HG02588 (cell line): ENCODE measurements around the gene WNT11.

Source experiments
- ATAC-seq: cut with Tn5 transposase; IDR thresholded peaks from one replicate; pipeline ENCODE4 v1.9.1; 2021; ENCODE audit warnings: mild to moderate bottlenecking, moderate library complexity; ENCODE audit not compliant: unreplicated experiment

The WNT11 gene

DNA sequence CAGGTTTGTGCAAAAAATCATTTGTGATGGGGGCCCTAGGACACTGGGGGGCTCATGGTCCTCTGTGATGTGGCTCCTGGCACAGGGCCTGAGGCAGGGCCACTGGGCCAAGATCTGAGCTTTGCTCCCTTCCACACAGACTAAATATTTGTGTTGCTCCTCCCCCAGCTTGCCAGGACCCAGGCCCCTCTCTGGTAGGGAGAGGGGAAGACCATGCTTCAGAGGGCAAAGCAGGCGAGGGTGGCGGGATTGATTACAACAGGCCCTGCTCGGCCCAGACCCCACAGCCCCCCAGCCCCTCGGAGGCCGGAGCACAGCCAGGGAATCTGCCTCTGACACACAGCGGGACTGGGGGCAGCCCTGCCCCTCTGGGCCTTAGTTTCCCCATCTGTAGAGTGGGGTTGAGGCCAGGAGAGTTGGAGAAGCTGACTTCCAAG, 29.0 kb downstream of the WNT11 start:
- ATAC-seq: no peak

DNA sequence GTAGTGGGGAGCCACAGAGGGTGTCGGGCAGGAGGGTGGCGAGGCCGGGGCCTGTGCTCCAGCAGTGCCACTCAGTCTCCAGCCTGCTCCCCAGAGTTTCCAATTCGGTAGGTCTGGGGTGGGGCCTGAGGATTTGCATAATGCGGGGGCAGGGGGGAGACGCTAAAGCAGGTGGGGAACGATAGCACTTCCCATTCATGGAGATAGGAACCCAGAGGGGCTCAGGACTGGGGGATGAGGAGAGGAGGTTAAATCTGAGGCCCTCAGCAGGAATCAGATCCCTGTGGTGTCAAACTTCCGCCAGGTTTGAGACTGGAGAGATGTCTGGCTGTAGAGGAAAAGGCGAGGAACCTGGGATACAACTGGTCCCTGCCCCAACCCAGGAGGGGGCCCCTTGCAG, 29.8 kb downstream of the WNT11 start:
- ATAC-seq: no peak

DNA sequence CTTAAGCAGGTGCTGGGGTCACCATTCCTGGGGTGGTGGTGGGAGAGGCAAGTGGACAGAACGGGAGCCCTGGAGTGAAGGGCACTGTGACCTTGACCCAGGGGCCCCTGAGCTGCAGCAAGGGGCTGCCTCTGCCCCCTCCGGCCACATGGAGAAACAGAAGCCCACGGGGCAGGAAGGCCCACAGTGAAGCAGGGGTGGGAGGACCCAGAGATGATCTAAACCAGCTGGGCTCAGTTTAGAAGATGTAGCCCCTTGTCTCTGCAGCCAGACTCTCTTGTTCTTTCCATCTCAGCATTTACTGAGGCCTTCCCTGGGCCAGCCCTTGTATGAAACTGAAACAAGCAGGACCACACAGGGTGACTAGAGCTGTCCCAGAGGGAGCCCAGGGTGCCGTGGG, 30.5 kb downstream of the WNT11 start:
- no peak for ATAC-seq

DNA sequence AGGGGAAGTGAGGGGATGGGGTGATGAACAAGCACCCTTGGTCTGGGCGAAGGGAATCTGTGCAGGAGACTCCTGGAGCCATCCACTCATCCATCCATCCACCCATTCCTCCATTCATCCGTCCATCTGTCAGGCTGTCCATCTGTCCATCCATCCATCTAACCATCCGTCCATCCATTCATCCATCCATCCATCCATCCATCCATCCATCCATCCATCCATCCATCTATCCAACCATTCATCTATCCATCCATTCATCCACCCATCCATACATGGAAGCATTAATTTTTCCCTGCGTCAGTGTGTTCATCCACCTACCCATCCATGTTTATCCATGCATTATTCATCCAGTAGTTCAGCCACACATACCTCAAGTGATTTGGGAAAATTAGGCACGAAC, 32.0 kb downstream of the WNT11 start:
- ATAC-seq: no peak

DNA sequence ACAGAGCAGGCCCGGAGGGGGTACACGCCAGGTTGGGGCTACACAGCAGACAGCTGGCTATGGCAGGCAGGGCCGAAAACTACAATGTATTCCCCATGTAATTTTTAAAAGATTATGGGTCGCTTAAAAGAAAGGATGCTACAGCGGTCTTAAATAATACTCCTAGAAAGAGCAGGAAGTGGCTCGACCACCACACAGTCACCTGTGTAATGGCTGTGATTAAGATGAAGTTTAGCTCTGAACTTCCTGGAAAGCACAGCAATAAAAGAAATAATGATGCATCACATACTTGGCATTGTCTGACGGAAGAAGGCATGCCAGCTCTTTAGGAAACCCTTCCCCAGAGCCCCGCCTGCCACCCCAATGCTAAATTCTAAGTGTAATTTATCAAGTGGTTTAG, 32.6 kb downstream of the WNT11 start:
- ATAC-seq: no peak

DNA sequence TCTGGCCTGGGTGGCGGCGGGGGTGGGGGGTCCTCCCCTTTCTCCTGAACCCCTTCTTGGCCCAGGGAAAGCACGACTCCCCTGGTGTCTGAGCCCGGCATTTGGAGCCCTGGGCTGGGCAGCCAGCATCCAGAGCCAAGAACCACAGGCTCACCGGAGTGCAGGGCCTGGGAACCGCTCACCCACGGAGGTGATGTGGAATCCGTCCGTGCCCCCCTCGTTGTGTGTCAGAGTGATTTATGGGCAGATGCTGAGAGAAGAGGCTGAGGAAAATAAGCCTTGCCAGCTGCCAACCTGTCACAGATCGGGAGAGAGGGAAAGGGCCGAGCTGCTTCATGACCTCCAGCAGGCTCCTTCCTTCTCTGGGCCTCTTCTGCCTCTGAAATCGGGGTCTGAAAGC, 33.7 kb downstream of the WNT11 start:
- ATAC-seq: no peak

DNA sequence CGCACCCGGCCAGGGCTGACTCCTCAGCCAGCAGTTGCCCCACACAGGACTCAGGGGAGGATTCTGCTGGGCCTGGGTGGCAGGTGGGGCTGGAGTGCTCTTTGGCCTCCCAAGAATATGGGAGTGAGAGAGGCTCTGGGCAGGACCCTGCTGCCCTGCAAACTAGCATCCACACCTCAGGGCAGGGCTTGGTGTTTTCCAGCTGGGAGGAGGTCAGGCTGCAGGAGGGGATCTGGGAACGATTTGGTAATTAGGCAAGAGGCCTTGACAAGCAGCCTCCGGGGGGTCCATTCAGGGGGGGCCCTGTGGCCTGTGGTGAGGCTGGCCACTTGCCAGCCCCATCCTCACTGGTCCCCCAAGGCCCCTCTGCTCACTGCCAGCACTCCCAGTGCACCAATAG, 35.8 kb downstream of the WNT11 start:
- no peak for ATAC-seq

DNA sequence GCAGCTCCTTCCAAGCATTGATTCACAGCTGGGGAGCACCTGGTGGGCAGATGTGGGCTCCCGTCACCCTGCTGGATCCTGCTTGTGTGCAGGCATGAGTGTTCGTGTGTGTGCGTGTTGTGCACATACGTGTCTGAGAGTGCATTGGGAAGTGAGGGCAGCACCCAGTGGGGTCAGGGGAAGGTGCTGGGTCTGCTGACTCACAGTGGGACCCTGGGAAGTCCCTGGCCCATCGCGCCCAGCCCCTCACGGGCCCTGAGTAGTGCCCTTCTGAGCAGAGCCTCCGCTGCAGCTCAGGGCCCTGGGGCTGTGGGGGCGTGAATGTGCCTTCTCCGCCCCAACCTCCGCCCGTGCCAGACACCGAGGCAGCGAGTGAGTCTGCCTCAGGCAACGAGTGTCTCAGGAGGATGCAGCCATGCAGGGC, 36.8 kb downstream of the WNT11 start:
- peak; percentile 50 for ATAC-seq

DNA sequence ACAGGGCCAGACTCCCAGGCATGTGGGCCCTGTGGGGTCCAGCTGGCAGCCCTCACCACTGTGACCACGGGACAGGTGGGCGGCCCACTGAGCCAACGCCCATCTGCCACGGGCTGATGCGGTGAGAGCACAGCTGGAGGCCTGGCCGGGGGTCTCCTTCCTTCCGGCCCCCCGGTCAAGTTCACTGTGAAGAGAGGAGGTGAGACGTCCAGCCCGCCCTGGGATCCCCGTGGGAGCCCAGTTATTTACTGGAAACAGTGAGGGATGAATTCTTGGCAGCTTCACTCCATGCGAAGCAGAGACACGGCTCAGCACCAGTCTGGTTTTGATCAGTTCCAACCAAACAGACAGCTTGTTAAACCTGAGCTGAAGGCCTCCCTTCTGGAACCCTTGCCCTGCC, 38.7 kb downstream of the WNT11 start:
- ATAC-seq: no peak

DNA sequence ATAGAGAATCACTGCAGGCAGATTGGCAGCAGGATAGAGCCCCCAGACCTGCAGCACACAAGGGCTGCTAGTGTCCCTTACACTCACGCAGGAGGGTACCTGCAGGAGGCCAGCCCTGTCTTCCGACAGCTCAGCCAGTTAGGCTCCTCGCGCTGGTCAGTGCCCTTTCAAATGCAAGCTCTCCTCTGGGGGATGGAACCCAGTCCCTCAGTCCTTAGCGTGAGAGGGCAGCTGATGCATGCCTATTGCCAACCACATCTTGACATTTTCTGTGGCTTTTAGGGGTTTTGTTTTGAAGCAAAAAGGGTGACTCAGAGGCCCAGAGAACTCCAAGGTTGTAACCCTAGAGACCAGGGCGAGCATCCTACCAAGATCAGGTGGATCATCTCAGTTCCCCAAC, 40.0 kb downstream of the WNT11 start:
- ATAC-seq: peak; percentile 57

DNA sequence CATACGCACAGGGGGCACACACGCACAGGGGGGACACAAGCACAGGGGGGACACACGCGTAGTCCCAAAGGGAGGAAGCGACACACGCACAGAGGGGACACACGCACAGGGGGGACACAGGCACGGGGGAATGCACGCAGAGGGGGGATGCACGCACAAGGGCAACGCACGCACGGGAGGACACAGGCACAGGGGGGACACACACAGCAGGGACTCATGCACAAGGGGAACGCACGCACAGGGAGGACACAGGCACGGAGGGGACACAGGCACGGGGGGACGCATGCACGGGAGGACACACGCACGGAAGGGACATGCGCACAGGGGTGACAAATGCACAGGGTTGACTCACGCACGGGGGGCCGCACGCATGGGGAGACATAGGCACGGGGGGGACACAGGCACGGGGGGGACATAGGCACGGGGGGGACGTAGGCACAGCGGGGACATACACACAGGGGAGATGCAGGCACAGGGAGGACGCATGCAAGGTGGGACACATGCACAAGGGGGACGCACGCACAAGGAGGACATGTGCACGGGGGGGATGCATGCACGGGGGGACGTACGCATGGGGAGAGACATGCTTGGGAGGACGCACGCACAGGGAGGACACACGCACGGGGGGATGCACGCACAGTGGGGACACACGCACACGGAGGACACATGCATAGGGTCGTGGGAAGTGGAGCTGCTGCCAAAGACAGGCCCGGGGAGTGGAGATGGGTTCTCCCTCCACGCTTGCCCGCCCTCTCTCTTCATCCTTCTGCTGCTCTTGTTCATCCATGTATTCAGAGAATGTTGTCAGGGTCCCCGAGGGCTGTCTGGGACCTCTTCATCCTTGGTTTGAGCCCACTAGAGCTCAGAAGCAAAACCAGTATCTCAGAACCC, 41.2 kb downstream of the WNT11 start:
- no peak for ATAC-seq

DNA sequence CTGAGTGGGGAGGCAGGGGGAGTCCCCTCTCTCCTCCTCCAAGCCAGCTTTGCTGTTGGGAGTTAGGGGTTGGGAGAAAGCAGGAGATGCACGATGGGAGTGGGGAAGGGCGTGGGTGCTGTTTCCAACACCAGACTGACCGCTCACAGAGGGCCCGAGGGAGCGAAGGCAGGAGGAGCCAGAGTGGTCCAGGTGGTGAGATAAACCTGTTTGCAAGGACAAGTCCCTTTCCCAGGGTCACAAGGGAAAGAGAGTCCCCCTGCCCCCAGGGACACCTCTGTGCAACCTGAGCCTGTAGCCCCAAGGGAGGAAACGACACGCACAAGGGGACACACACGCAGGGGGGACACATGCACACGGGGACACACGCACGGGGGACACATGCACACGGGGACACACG, 42.2 kb downstream of the WNT11 start:
- ATAC-seq: no peak

DNA sequence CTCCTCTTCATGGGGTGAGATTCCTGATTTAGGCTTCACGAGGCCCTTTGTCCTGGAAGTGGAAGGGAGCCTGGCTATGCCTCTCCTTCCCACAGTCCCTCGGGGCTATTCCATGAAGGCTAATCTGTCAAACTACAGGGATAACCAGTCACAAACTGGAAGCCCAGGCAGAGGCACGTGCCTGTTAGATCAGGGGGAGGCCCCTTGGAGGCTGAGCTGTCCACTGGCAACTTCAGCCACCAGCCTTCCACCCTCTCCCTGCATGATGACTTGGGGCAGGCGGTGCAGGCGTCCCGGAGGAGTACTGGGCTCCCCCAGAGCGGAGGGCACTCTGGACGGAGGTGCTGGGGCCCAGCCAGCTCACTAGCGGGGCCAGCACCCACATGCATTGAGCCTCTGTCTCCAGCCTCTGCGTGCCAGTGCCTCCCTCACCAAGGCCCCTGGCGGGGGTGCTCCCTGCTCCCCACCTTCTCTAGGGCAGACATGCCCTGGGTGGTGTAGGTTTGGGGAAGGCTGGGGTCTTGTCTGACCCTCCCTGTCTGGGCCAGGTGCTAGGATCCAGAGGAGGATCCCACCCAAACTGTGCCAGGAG, 42.9 kb downstream of the WNT11 start:
- ATAC-seq: no peak

DNA sequence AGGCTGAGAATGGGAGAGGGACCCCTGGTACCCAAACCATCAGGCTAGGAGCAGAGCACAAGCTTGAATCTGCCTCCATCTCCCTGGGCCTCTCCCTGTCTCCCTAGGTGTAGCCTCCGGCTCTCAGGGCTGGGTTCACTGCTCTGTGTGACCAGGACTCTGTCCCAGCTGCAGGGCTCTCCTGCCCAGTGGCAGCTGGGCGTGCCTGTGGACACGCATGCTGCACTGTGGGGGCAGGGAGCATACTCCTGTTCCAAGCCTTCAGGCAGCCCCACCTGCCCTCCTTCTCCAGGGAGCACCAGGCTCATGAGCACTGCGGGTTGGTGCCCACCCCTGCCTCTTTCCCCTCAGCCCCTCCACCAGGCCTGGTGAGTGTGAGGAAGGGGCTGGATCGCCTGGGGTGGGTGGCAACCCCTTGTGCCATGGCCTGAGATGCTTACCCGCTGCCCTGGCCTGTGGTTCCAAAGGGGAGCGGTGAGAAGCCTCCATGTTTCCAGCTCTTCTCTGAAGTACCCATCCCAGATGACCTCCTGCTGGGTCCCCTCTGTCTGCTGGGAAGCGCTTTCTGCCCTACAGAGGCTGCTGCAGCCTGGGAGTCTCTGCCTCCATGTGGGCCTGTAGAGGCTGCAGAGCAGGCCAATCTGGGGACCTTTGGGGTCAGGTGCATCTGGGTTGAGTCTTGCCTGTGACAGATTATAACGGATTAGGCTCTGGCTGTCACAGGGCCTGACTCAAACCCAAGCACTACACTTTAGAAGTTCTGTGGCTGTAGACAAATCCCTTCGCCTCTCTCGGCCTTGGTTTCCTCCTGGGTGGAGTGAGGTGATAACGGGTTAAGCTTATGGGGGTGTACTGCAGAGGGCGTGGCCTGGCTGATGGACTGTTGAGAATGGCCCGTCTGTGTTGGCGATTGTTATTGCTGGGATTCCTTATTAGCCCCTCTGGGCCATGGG, 43.7 kb downstream of the WNT11 start:
- no peak for ATAC-seq

DNA sequence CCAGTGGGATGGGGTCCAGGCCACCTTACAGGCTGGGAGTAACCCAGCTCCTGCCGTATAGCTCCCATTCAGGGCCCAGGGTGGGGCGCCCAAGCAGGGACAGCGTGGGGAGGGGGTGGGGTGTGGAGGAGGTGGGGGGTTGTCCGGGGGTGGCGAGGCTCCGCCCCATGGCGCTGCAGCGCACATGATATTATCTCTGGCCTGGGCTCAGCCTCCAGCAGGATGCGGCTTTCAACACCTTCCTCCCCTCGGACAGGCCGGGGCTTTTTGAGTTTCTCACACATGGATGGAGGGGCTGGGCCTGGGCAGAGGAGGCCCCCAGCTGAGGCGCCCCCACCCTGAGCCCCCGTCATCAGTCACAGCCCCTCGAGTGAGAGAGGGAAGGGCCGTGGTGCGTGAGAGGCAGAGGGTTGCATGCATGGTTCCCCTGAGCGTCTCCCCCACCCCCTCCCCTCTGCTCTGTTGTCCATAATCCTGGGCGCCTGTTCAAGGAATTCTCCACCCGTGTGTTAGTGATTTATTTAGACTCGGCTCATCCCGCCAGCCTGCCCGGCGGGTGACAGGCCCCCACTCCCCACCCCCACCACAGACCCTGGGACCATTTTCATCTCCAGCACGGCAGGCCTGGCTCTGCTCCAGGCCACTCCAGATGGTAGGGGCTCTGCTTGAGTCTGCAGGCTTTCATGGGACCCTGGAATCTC, 44.9 kb downstream of the WNT11 start:
- no peak for ATAC-seq

DNA sequence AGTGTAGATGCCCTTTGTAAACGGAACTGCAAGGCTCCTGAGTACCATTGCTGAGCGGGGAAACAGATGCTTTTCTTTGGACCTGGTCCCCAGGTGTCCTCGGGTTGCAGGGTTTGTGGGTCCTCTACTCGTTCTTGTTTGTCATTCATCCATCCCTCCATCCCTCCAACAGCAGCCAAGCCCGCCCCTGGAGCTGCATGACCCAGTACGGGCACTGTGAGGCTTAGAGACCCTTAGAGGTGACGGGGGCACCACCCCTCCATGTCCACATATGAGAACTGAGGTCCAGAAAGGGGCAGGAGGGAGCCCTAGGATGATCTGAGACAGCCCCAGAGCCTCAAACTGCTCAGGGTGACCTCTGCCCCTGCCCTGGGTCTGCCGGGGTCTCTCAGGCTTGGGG, 45.4 kb downstream of the WNT11 start:
- ATAC-seq: no peak

DNA sequence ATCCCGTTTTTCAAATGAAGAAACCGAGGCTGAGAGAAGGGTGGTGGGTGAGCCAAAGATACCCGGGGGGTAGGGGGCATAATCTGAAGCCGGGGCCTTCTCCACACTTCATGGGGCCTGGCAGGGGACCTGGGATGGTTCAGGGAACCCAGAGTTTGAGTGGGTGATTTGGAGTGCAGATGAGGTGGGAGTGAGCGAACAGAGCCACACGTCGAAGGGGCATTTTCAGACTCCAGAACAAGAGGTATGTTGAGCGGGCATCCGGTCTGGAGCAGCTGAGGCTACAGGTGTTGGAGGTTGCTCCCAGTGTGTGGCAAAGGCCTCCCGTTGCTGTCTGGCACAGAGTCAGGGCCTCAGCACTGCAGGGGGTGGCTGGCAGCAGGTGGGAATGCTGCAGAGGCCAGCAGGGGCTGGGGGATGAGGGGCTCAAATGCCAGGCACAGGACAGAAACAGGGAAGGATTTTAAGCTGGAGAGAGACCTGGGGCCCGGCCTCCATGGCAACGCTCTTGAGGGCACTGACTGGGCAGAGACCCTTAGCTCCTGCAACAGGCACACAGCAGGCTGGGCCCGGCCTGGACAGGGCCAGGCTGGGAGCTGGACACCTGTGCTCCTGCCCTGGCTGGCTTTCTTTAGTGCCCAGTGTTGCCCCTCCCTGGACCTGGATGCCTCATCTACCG, 46.2 kb downstream of the WNT11 start:
- ATAC-seq: no peak

DNA sequence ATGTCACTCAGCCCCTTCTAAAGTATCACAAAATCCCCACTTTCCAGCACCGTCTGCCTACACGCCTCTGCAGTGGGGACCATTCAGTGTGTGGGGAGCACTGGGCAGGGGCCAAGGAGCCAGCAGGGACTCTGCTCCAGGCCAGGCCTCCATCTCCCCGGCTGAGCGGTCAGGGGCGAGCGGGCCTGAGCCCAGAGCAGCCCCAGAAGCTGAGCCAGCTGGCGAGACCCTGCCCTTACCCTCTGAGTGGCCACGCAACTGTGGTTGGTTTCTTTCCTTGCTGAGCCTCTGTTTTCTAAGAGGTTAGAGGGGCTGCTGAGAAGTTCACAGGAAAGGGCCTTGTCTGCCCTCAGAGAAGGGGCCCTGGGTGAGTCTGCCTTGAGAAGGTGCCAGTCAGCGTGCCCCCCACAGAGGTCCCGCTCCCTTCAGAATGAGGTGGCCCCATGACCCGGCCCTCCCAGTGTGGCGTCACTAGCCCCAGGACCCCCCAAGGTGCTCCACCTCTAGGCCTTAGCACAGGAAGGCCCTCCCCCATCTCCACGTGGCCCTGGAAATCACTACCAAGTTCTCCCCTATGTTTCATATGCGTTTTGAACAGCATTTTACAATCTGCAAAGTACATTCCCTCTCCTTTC, 46.9 kb downstream of the WNT11 start:
- ATAC-seq: no peak

DNA sequence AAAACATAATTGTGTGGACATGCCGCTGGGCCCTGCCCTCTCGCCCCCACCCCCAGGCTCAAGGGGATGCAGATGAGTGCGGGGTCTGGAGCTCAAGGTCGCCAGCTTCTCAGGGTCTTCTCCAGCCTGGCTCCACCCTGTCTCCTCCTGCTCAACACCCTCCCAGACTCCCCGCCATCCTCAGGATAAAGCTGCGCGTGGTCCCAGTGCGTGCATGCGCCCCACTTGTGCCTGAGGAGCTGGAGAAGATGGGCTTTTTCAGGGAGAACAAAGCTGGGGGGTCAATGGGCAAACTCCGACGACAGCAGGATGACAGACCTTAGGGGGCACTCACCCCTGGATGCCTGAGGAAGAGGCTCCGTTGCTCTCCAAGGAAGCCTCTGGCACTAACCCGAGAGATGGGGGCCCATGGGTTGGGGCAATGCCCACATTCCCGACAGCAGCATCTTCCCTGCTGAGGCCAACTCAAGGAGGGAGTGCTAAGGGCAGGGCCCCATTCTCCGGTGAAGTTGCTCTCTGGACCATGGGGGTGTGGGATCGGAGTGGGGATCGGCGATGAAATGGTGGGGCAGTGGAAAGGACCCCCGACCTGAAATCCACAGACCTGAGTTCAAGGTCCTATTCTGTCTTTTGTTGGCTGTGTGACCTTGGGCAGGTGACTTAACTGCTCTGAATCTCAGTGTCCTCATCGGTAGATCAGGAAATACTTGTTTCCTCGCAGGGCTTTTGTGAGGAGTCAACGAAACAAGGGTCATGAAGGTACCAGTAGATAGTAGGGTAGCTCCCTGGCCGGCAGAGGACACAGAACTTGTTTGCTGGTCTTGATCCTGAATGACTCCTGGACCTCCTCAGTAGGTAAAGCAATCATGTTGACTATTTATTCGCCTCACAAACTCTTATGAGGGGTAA, 47.7 kb downstream of the WNT11 start:
- ATAC-seq: no peak
